Measurements from ENCODE around the gene TMEM97.

- no peak for TF ChIP-seq TCF7L2 (IDR thresholded peaks at IDR 0.05; ENCODE audit: borderline replicate concordance, low read depth, low read length)
- TF ChIP-seq CTCF (tag by site-specific recombination; IDR thresholded peaks at IDR 0.05) = no peak
Observed at GRCh38 chr17:28306954-28307401, 12.0 kb upstream of the TMEM97 start.
